NCI-H1436 (cell line): ENCODE measurements around the gene VGLL3.

Source experiments
- DNase-seq: peaks from one replicate; lab custom pipeline; 2025; lab: John Stamatoyannopoulos, UW

VGLL3 gene

GRCh38 chr3:86949850-86950249 is 41.1 kb downstream of the VGLL3 start:
- no peak for DNase-seq

GRCh38 chr3:86948822-86949221 is 42.1 kb downstream of the VGLL3 start:
- no peak for DNase-seq

- DNase-seq, result no peak
These were observed 48.7 kb downstream of the VGLL3 start for GRCh38 chr3:86942206-86942605.

- DNase-seq, result no peak
These were observed 52.4 kb downstream of the VGLL3 start for GRCh38 chr3:86938416-86939105.

GRCh38 chr3:86937306-86937791 is 53.6 kb downstream of the VGLL3 start:
- DNase-seq, result no peak

GRCh38 chr3:86934851-86935250 is 56.1 kb downstream of the VGLL3 start:
- no peak for DNase-seq

- no peak for DNase-seq
These were observed 60.1 kb downstream of the VGLL3 start for GRCh38 chr3:86930831-86931230.

- DNase-seq, result no peak
These were observed 60.8 kb downstream of the VGLL3 start for GRCh38 chr3:86930181-86930580.

- no peak for DNase-seq
These were observed 61.9 kb downstream of the VGLL3 start for GRCh38 chr3:86929046-86929445.

GRCh38 chr3:86923071-86923491 is 67.9 kb downstream of the VGLL3 start:
- no peak for DNase-seq

GRCh38 chr3:86921971-86922680 is 68.8 kb downstream of the VGLL3 start:
- no peak for DNase-seq

- DNase-seq, result no peak
These were observed 76.3 kb downstream of the VGLL3 start for GRCh38 chr3:86914670-86915069.

GRCh38 chr3:86913160-86913559 is 77.8 kb downstream of the VGLL3 start:
- no peak for DNase-seq

- DNase-seq, result no peak
These were observed 95.7 kb downstream of the VGLL3 start for GRCh38 chr3:86895202-86895601.

GRCh38 chr3:86890741-86891396 is 100.1 kb downstream of the VGLL3 start:
- DNase-seq, result no peak
